Measurements from ENCODE around the gene HECW1.
A peak's percentile ranks its signal among the peaks of the same experiment; 100 is the strongest.

HECW1 gene

GRCh38 chr7:43481902-43482678, 369.6 kb downstream of the HECW1 start:
- H3K27ac ChIP-seq (ENCODE audit: extremely low read depth, low read depth, low read length): no peak overlapping the region
- H3K4me1 ChIP-seq (ENCODE audit: control insufficient read depth, insufficient read depth, low read length): no peaks in the 10 kb centered on the region
- no peaks in the 10 kb centered on the region for H3K9me3 ChIP-seq (ENCODE audit: control insufficient read depth, insufficient read depth, low read depth, low read length)
- ChIA-PET POLR2A (no interaction called here), CTCF (interaction anchor here (0.8 to 1.4 kb wide), 2 partner anchors 114 to 218 kb away, joined by 3 to 5 read pairs; no protein-coding TSS in a partner anchor)
- H3K4me3 ChIP-seq (ENCODE audit: low read depth, low read length): no peak overlapping the region
- H3K36me3 ChIP-seq (ENCODE audit: control insufficient read depth in 2 of 2, insufficient read depth in 1 of 2, low read length in 2 of 2): no peaks in the 10 kb centered on the region
- TF ChIP-seq KLF10 (tag by site-specific recombination; IDR thresholded peaks at IDR 0.05) (no peak), ZFHX2 (tag by site-specific recombination; conservative IDR thresholded peaks at IDR 0.05) (peak; percentile 35; the same call in 1 of the 2 replicates)

DNA sequence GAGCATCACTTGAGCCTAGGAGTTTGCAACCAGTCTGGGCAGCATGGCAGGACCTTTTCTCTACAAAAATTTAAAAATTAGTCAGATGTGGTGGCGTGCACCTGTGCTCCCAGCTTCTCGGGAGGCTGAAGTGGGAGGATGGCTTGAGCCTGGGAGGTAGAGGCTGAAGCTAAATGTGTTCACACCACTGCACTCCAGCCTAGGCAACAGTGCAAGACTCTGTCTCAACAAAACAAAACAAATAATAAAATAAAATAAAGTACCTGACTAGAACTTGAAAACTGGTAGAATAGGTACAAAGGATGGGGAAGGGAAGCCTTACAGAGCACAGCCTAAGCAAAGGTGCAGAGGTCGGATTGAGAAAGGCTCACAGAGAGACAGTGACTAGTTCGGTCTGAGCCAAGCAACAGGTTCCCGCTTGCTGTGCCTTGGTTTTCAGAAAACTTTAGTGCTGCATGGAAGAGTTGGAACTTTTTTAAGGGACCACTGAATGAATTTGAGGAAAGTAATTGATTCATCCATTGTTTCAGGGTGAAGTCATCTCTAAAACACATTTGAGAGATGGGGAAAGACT, 370.3 kb downstream of the HECW1 start:
- H3K9me3 ChIP-seq (ENCODE audit: control insufficient read depth, insufficient read depth, low read depth, low read length): no peaks in the 10 kb centered on the region
- peak; percentile 55; the same call in 1 of the 2 replicates for TF ChIP-seq ZNF18 (tag by site-specific recombination; IDR thresholded peaks at IDR 0.05)
- TF ChIP-seq BCL6B (tag by site-specific recombination; IDR thresholded peaks at IDR 0.05): no peak
- no peak for TF ChIP-seq KLF8 (tag by site-specific recombination; IDR thresholded peaks at IDR 0.05)
- TF ChIP-seq SCRT2 (tag by site-specific recombination; IDR thresholded peaks at IDR 0.05): 0 out of 2 replicates have a peak, but pooled peaks have one; percentile 21
- H3K4me1 ChIP-seq (ENCODE audit: control insufficient read depth, insufficient read depth, low read length): no peaks in the 10 kb centered on the region
- H3K4me3 ChIP-seq (ENCODE audit: low read depth, low read length): no peak overlapping the region
- ChIA-PET POLR2A (no interaction called here), CTCF (interaction anchor here (0.8 kb wide), 1 partner anchor 355 kb away, joined by 3 read pairs; no protein-coding TSS in a partner anchor)
- H3K27ac ChIP-seq (ENCODE audit: extremely low read depth, low read depth, low read length): no peak overlapping the region
- no peaks in the 10 kb centered on the region for H3K36me3 ChIP-seq (ENCODE audit: control insufficient read depth in 2 of 2, insufficient read depth in 1 of 2, low read length in 2 of 2)

- no peaks in the 10 kb centered on the region for H3K4me1 ChIP-seq (ENCODE audit: control insufficient read depth, insufficient read depth, low read length)
- H3K27ac ChIP-seq (ENCODE audit: extremely low read depth, low read depth, low read length): no peak overlapping the region
- ChIA-PET CTCF (interaction anchor here (0.7 kb wide), 2 partner anchors 35 to 45 kb away, joined by 3 read pairs; no protein-coding TSS in a partner anchor), POLR2A (interaction anchor here (0.7 kb wide), 1 partner anchor 98 kb away, joined by 4 read pairs; the partner anchor contains the start of gene STK17A)
- H3K9me3 ChIP-seq (ENCODE audit: control insufficient read depth, insufficient read depth, low read depth, low read length): no peaks in the 10 kb centered on the region
- H3K36me3 ChIP-seq (ENCODE audit: control insufficient read depth in 2 of 2, insufficient read depth in 1 of 2, low read length in 2 of 2): no peaks in the 10 kb centered on the region
- no peak overlapping the region for H3K4me3 ChIP-seq (ENCODE audit: low read depth, low read length)
- TF ChIP-seq GLI4 (tag by site-specific recombination; IDR thresholded peaks at IDR 0.05) (no peak), REST (tag by site-specific recombination; IDR thresholded peaks at IDR 0.05) (no peak), ZXDB (tag by site-specific recombination; IDR thresholded peaks at IDR 0.05) (no peak), ZNF548 (tag by site-specific recombination; IDR thresholded peaks at IDR 0.05) (no peak), ZNF544 (tag by site-specific recombination; IDR thresholded peaks at IDR 0.05) (no peak), KLF8 (tag by site-specific recombination; IDR thresholded peaks at IDR 0.05) (no peak), TCF7L2 (IDR thresholded peaks at IDR 0.05; ENCODE audit: borderline replicate concordance, low read depth, low read length) (no peak), ZNF274 (IDR thresholded peaks at IDR 0.05; ENCODE audit: low read length) (no peak), ZNF274 (tag by site-specific recombination; IDR thresholded peaks at IDR 0.05; ENCODE audit: borderline replicate concordance) (no peak), ZNF112 (tag by site-specific recombination; IDR thresholded peaks at IDR 0.05) (no peak), ZNF571 (tag by site-specific recombination; IDR thresholded peaks at IDR 0.05) (no peak)
- TF ChIP-seq, protein P1, sequence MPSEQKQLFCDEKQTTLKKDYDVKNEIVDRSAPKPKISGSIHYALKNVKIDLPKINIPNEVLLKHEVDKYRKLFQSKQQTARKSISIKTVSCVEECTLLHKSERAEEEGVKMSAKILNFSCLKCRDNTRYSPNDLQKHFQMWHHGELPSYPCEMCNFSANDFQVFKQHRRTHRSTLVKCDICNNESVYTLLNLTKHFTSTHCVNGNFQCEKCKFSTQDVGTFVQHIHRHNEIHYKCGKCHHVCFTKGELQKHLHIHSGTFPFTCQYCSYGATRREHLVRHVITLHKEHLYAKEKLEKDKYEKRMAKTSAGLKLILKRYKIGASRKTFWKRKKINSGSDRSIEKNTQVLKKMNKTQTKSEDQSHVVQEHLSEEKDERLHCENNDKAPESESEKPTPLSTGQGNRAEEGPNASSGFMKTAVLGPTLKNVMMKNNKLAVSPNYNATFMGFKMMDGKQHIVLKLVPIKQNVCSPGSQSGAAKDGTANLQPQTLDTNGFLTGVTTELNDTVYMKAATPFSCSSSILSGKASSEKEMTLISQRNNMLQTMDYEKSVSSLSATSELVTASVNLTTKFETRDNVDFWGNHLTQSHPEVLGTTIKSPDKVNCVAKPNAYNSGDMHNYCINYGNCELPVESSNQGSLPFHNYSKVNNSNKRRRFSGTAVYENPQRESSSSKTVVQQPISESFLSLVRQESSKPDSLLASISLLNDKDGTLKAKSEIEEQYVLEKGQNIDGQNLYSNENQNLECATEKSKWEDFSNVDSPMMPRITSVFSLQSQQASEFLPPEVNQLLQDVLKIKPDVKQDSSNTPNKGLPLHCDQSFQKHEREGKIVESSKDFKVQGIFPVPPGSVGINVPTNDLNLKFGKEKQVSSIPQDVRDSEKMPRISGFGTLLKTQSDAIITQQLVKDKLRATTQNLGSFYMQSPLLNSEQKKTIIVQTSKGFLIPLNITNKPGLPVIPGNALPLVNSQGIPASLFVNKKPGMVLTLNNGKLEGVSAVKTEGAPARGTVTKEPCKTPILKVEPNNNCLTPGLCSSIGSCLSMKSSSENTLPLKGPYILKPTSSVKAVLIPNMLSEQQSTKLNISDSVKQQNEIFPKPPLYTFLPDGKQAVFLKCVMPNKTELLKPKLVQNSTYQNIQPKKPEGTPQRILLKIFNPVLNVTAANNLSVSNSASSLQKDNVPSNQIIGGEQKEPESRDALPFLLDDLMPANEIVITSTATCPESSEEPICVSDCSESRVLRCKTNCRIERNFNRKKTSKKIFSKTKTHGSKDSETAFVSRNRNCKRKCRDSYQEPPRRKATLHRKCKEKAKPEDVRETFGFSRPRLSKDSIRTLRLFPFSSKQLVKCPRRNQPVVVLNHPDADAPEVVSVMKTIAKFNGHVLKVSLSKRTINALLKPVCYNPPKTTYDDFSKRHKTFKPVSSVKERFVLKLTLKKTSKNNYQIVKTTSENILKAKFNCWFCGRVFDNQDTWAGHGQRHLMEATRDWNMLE (tag by site-specific recombination; conservative IDR thresholded peaks at IDR 0.05; ENCODE audit: low read depth): no peak
Observed at GRCh38 chr7:43484678-43485395, 372.4 kb downstream of the HECW1 start.
